H9 (cell line): ENCODE data around the gene DNAH8. TPM values are rescaled to one million over a fixed set of nuclear protein-coding genes. Genes with fewer than 3 reads are reported as not detected.

Source experiments
- DNase-seq: peaks from one replicate; pipeline ENCODE4 v3.0.0-alpha.2; 2017
- H2AFZ ChIP-seq: one replicate; pipeline ENCODE4 v1.6.1; 2013; ENCODE audit warnings: mild to moderate bottlenecking, low read length, control low read depth, moderate library complexity
- H2AK5ac ChIP-seq: 2 replicates; pipeline ENCODE4 v1.6.1; 2013; ENCODE audit warnings: low read length, control low read depth, mixed read lengths; ENCODE audit not compliant: insufficient read length
- H2BK120ac ChIP-seq: one replicate; pipeline ENCODE4 v1.6.1; 2013; ENCODE audit warnings: low read depth, mild to moderate bottlenecking, low read length, control low read depth, inconsistent platforms; ENCODE audit not compliant: poor library complexity, severe bottlenecking
- H2BK12ac ChIP-seq: 2 replicates; pipeline ENCODE4 v1.6.1; 2013; ENCODE audit warnings: low read length, control low read depth, mixed read lengths, low read depth; ENCODE audit not compliant: insufficient read length
- H2BK15ac ChIP-seq: 2 replicates; pipeline ENCODE4 v1.6.1; 2013; ENCODE audit warnings: low read depth, low read length, control low read depth
- H2BK20ac ChIP-seq: one replicate; pipeline ENCODE4 v1.6.1; 2013; ENCODE audit warnings: low read depth, mild to moderate bottlenecking, low read length, control low read depth, inconsistent platforms; ENCODE audit not compliant: poor library complexity, severe bottlenecking
- H2BK5ac ChIP-seq: 2 replicates; pipeline ENCODE4 v1.6.1; 2013; ENCODE audit warnings: low read length, control low read depth, mixed read lengths; ENCODE audit not compliant: insufficient read length
- H3K14ac ChIP-seq: 2 replicates; pipeline ENCODE4 v1.6.1; 2013; ENCODE audit warnings: low read length, control low read depth; ENCODE audit not compliant: insufficient read depth
- H3K18ac ChIP-seq: 2 replicates; pipeline ENCODE4 v1.6.1; 2013; ENCODE audit warnings: low read depth, mild to moderate bottlenecking, mixed read lengths, low read length, control low read depth; ENCODE audit not compliant: insufficient read length
- H3K23ac ChIP-seq: 2 replicates; pipeline ENCODE4 v1.6.1; 2013; ENCODE audit warnings: low read length, control low read depth, mixed read lengths, low read depth; ENCODE audit not compliant: insufficient read length
- H3K23me2 ChIP-seq: 2 replicates; pipeline ENCODE4 v1.6.1; 2013; ENCODE audit warnings: low read depth, mild to moderate bottlenecking, mixed read lengths, low read length, control low read depth; ENCODE audit not compliant: insufficient read length, poor library complexity, severe bottlenecking
- H3K27ac ChIP-seq: 2 replicates; pipeline ENCODE4 v1.5.1; 2013; ENCODE audit warnings: low read length, control low read depth, mixed read lengths, low read depth; ENCODE audit not compliant: insufficient read length
- H3K27me3 ChIP-seq: 2 replicates; pipeline ENCODE4 v1.6.1; 2013; ENCODE audit warnings: low read length, control low read depth, inconsistent platforms; ENCODE audit not compliant: insufficient read depth
- H3K4ac ChIP-seq: 2 replicates; pipeline ENCODE4 v1.6.1; 2013; ENCODE audit warnings: low read depth, mild to moderate bottlenecking, control low read depth, inconsistent platforms, low read length, moderate library complexity
- H3K4me1 ChIP-seq: 2 replicates; pipeline ENCODE4 v1.6.1; 2013; ENCODE audit warnings: low read length, control low read depth, inconsistent platforms; ENCODE audit not compliant: insufficient read depth
- H3K4me2 ChIP-seq: 2 replicates; pipeline ENCODE4 v1.6.1; 2013; ENCODE audit warnings: low read length, control low read depth, mixed read lengths; ENCODE audit not compliant: insufficient read length, insufficient read depth
- H3K56ac ChIP-seq: 2 replicates; pipeline ENCODE4 v1.6.1; 2013; ENCODE audit warnings: low read depth, mild to moderate bottlenecking, mixed read lengths, low read length, control low read depth; ENCODE audit not compliant: insufficient read length
- H3K79me1 ChIP-seq: 2 replicates; pipeline ENCODE4 v1.6.1; 2013; ENCODE audit warnings: low read depth, mild to moderate bottlenecking, moderate library complexity, low read length, control low read depth, inconsistent platforms; ENCODE audit not compliant: insufficient read depth, poor library complexity, severe bottlenecking
- H3K79me2 ChIP-seq: 2 replicates; pipeline ENCODE4 v1.6.1; 2013; ENCODE audit warnings: low read length, control low read depth, inconsistent platforms; ENCODE audit not compliant: insufficient read depth
- H3K9ac ChIP-seq: 2 replicates; pipeline ENCODE4 v1.6.1; 2013; ENCODE audit warnings: low read length, control low read depth, mixed read lengths; ENCODE audit not compliant: insufficient read length; ENCODE audit errors: extremely low read depth
- H3K9me3 ChIP-seq: one replicate; pipeline ENCODE4 v1.6.1; 2013; ENCODE audit warnings: low read depth, low read length, inconsistent platforms; ENCODE audit not compliant: control insufficient read depth
- H3T11ph ChIP-seq: one replicate; pipeline ENCODE4 v1.6.1; 2013; ENCODE audit warnings: mild to moderate bottlenecking, low read length, control low read depth, inconsistent platforms
- H4K20me1 ChIP-seq: one replicate; pipeline ENCODE4 v1.6.1; 2013; ENCODE audit not compliant: control insufficient read depth, insufficient read length, insufficient read depth
- H4K5ac ChIP-seq: 2 replicates; pipeline ENCODE4 v1.6.1; 2013; ENCODE audit warnings: low read depth, mild to moderate bottlenecking, mixed read lengths, low read length, control low read depth; ENCODE audit not compliant: insufficient read length
- H4K8ac ChIP-seq: replicated peaks from 2 replicates; pipeline ENCODE4 v1.6.1; 2013; ENCODE audit warnings: low read length, control low read depth, mixed read lengths, low read depth; ENCODE audit not compliant: insufficient read length
- H4K91ac ChIP-seq: 2 replicates; pipeline ENCODE4 v1.6.1; 2013; ENCODE audit warnings: low read depth, mild to moderate bottlenecking, moderate library complexity, mixed read lengths, low read length, control low read depth; ENCODE audit not compliant: insufficient read length
- H3K27ac Mint-ChIP-seq, 3 experiments: 2 replicates in 2 of 3; 3 replicates in 1 of 3; pipeline ENCODE4 v1.8.0; 2020 to 2021; ENCODE audit warnings: mixed read lengths in 3 of 3, mild to moderate bottlenecking in 1 of 3, moderate library complexity in 1 of 3
- H3K27me3 Mint-ChIP-seq: 2 replicates; pipeline ENCODE4 v1.8.0; 2021; ENCODE audit warnings: low read depth, mild to moderate bottlenecking, moderate library complexity, mixed read lengths
- H3K36me3 Mint-ChIP-seq, 3 experiments: 2 replicates in 2 of 3; 3 replicates in 1 of 3; pipeline ENCODE4 v1.8.0; 2020 to 2021; ENCODE audit warnings: low read depth in 3 of 3, mixed read lengths in 3 of 3; ENCODE audit not compliant: insufficient read depth in 1 of 3
- H3K4me1 Mint-ChIP-seq, 2 experiments: 2 replicates each; pipeline ENCODE4 v1.8.0; 2020; ENCODE audit warnings: mixed read lengths in 2 of 2
- H3K4me3 Mint-ChIP-seq, 2 experiments: 2 replicates in 1 of 2; 3 replicates in 1 of 2; pipeline ENCODE4 v1.8.0; 2020 to 2021; ENCODE audit warnings: mild to moderate bottlenecking in 2 of 2, mixed read lengths in 2 of 2, moderate library complexity in 1 of 2
- H3K9me3 Mint-ChIP-seq, 2 experiments: 2 replicates in 1 of 2; 3 replicates in 1 of 2; pipeline ENCODE4 v1.8.0; 2020; ENCODE audit warnings: mild to moderate bottlenecking in 2 of 2, mixed read lengths in 2 of 2, moderate library complexity in 1 of 2
- WGBS: extraction: QIAGEN DNeasy Blood & Tissue Kit; methylation state at CpG from one replicate; pipeline ENCODE4 v1.1.7; 2013; ENCODE audit warnings: missing lambda C conversion rate, low lambda C conversion rate, mixed read lengths; ENCODE audit not compliant: insufficient read length; ENCODE audit errors: extremely low coverage; 5-methylcytosine and 5-hydroxymethylcytosine counted together
- total RNA-seq: library from RNA; stranded (reverse); gene quantifications from 2 replicates; pipeline ENCODE4 v1.2.1, GENCODE V29; 2021
- TF ChIP-seq, protein P1 (sequence below): fragments of 200-600 bp; sonication (generic); conservative IDR thresholded peaks from 3 replicates; pipeline ENCODE4 v1.8.0; 2021; ENCODE audit warnings: antibody characterized with exemption, mild to moderate bottlenecking

Gene DNAH8
- total RNA-seq, 1 experiment from 2014 or later: not detected

DNA sequence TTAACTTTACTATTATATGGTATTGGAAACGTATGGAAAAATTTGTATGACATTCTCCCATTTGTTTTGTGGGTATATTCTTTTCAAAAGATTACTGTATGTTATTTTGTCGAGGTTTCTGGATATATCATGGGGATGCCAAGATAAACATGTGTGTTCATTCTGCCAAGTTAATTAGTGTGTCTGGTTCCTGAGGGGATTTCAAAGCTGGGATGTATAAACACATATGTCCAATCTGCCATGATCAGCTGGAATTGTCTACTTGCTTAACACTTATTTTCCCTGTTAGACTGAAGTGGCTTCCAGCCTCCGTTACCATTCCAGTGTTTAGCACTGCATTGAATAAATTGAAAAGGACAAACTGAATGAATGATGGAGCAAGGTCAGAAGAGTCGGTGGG lies 86.2 kb downstream of the DNAH8 start:
- H2BK120ac ChIP-seq: no peak overlapping the region
- no peak overlapping the region for H3K23ac ChIP-seq
- Mint-ChIP-seq H3K4me1 (peaks cover 4 to 8% of the 10 kb centered on the region in 2 experiments), H3K4me3 (no peak overlapping the region), H3K27me3 (peaks cover 17% of the 10 kb centered on the region), H3K9me3 (no peaks in the 10 kb centered on the region), H3K27ac (no peak overlapping the region), H3K36me3 (no peaks in the 10 kb centered on the region)
- no peak overlapping the region for H2BK15ac ChIP-seq
- H3K4me1 ChIP-seq: no peaks in the 10 kb centered on the region
- H3K79me2 ChIP-seq: no peaks in the 10 kb centered on the region
- H3T11ph ChIP-seq: no peak overlapping the region
- no peak overlapping the region for H3K27ac ChIP-seq
- H3K14ac ChIP-seq: no peak overlapping the region
- no peak overlapping the region for H2AK5ac ChIP-seq
- H3K4ac ChIP-seq: no peak overlapping the region
- no CpG with 5 or more reads among the region's 4 CpGs for WGBS
- no peak overlapping the region for H4K8ac ChIP-seq
- H4K5ac ChIP-seq: no peak overlapping the region
- TF ChIP-seq, protein P1, sequence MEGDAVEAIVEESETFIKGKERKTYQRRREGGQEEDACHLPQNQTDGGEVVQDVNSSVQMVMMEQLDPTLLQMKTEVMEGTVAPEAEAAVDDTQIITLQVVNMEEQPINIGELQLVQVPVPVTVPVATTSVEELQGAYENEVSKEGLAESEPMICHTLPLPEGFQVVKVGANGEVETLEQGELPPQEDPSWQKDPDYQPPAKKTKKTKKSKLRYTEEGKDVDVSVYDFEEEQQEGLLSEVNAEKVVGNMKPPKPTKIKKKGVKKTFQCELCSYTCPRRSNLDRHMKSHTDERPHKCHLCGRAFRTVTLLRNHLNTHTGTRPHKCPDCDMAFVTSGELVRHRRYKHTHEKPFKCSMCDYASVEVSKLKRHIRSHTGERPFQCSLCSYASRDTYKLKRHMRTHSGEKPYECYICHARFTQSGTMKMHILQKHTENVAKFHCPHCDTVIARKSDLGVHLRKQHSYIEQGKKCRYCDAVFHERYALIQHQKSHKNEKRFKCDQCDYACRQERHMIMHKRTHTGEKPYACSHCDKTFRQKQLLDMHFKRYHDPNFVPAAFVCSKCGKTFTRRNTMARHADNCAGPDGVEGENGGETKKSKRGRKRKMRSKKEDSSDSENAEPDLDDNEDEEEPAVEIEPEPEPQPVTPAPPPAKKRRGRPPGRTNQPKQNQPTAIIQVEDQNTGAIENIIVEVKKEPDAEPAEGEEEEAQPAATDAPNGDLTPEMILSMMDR: no peak
- no peak overlapping the region for H2BK20ac ChIP-seq
- no peak overlapping the region for H3K4me2 ChIP-seq
- H2AFZ ChIP-seq: no peak overlapping the region
- H2BK12ac ChIP-seq: no peak overlapping the region
- no peaks in the 10 kb centered on the region for H3K9me3 ChIP-seq
- no peaks in the 10 kb centered on the region for H3K23me2 ChIP-seq
- no peak overlapping the region for H3K56ac ChIP-seq
- H3K9ac ChIP-seq: no peak overlapping the region
- H4K91ac ChIP-seq: no peak overlapping the region
- no peaks in the 10 kb centered on the region for H3K79me1 ChIP-seq
- H3K18ac ChIP-seq: no peak overlapping the region
- DNase-seq: no peak
- H4K20me1 ChIP-seq: no peaks in the 10 kb centered on the region
- H3K27me3 ChIP-seq: no peaks in the 10 kb centered on the region
- H2BK5ac ChIP-seq: no peak overlapping the region
